ENCODE data around the gene VPS16. TPM values are rescaled to one million over a fixed set of nuclear protein-coding genes. Genes with fewer than 3 reads are reported as not detected.

The VPS16 gene
- total and polyA plus RNA-seq, 4 donors: 14.5 to 24.3 (median 16.1) TPM

DNA sequence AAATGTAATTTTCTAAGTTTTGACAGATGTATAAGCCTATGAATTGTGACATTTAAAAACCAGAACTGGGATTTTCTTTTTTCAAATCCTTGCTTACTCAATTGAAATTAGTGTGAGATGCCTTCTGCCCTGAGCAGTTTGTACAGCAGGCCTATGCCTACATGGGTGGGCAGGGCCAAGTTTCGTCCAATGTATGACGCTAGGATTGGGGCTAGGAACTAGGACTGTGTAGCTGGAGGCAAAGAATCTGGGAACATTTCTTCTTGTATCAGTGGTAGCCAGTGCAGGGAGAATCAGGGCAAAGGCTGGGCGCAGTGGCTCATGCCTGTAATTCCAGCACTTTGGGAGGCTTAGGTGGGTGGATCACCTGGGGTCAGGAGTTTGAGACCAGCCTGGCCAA lies 28.8 kb downstream of the VPS16 start:
- Histone ChIP-seq H3K36me3 (ENCODE audit: control insufficient read depth in 4 of 4, insufficient read depth in 3 of 4, low read depth in 1 of 4, low read length in 3 of 4) (peaks cover 2 to 19% (median 6%) of the 10 kb centered on the region in 4 donors), H3K27me3 (ENCODE audit: control insufficient read depth in 4 of 4, insufficient read depth in 4 of 4, low read length in 3 of 4) (no peaks in the 10 kb centered on the region), H3K9me3 (ENCODE audit: control insufficient read depth in 4 of 4, low read length in 3 of 4) (no peaks in the 10 kb centered on the region), H3K4me3 (ENCODE audit: low read depth in 1 of 3, low read length in 3 of 3) (no peak overlapping the region), H3K9ac (ENCODE audit: low read depth in 1 of 2, low read length in 2 of 2) (no peak overlapping the region), H3K27ac (ENCODE audit: low read depth in 1 of 2, low read length in 2 of 2) (no peak overlapping the region), H3K4me1 (ENCODE audit: control insufficient read depth in 4 of 4, insufficient read depth in 4 of 4, low read length in 3 of 4) (peaks cover 3 to 19% (median 14%) of the 10 kb centered on the region in 4 donors)
- no peak for DNase-seq (ENCODE audit: low spot score)
- 95% methylated on average over 3 of the region's 3 CpGs for WGBS
- TF ChIP-seq, protein P1, sequence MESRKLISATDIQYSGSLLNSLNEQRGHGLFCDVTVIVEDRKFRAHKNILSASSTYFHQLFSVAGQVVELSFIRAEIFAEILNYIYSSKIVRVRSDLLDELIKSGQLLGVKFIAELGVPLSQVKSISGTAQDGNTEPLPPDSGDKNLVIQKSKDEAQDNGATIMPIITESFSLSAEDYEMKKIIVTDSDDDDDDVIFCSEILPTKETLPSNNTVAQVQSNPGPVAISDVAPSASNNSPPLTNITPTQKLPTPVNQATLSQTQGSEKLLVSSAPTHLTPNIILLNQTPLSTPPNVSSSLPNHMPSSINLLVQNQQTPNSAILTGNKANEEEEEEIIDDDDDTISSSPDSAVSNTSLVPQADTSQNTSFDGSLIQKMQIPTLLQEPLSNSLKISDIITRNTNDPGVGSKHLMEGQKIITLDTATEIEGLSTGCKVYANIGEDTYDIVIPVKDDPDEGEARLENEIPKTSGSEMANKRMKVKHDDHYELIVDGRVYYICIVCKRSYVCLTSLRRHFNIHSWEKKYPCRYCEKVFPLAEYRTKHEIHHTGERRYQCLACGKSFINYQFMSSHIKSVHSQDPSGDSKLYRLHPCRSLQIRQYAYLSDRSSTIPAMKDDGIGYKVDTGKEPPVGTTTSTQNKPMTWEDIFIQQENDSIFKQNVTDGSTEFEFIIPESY (IDR thresholded peaks at IDR 0.05): no peak
- TF ChIP-seq, protein P2, sequence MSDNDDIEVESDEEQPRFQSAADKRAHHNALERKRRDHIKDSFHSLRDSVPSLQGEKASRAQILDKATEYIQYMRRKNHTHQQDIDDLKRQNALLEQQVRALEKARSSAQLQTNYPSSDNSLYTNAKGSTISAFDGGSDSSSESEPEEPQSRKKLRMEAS (IDR thresholded peaks at IDR 0.05): no peak
- no peak for TF ChIP-seq SP1 (IDR thresholded peaks at IDR 0.05)
- no peak for TF ChIP-seq HNF4G (IDR thresholded peaks at IDR 0.05)
- no peak for TF ChIP-seq TAF1 (conservative IDR thresholded peaks at IDR 0.05)
- no peak for TF ChIP-seq RAD21 (IDR thresholded peaks at IDR 0.05)
- TF ChIP-seq, protein P3, sequence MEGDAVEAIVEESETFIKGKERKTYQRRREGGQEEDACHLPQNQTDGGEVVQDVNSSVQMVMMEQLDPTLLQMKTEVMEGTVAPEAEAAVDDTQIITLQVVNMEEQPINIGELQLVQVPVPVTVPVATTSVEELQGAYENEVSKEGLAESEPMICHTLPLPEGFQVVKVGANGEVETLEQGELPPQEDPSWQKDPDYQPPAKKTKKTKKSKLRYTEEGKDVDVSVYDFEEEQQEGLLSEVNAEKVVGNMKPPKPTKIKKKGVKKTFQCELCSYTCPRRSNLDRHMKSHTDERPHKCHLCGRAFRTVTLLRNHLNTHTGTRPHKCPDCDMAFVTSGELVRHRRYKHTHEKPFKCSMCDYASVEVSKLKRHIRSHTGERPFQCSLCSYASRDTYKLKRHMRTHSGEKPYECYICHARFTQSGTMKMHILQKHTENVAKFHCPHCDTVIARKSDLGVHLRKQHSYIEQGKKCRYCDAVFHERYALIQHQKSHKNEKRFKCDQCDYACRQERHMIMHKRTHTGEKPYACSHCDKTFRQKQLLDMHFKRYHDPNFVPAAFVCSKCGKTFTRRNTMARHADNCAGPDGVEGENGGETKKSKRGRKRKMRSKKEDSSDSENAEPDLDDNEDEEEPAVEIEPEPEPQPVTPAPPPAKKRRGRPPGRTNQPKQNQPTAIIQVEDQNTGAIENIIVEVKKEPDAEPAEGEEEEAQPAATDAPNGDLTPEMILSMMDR (IDR thresholded peaks at IDR 0.05; ENCODE audit: low read depth, low read length, missing input control): no peak
- TF ChIP-seq FOXA2 (IDR thresholded peaks at IDR 0.05): no peak
- TF ChIP-seq, protein P4, sequence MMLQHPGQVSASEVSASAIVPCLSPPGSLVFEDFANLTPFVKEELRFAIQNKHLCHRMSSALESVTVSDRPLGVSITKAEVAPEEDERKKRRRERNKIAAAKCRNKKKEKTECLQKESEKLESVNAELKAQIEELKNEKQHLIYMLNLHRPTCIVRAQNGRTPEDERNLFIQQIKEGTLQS (IDR thresholded peaks at IDR 0.05): no peak
- no peak for TF ChIP-seq YY1 (IDR thresholded peaks at IDR 0.05)
- no peak for TF ChIP-seq RXRA (IDR thresholded peaks at IDR 0.05)
- no peak for TF ChIP-seq NR2F2 (IDR thresholded peaks at IDR 0.05)
- TF ChIP-seq GABPA (IDR thresholded peaks at IDR 0.05 in 1 of 2, conservative IDR thresholded peaks at IDR 0.05 in 1 of 2): no peak
- TF ChIP-seq, protein P5, sequence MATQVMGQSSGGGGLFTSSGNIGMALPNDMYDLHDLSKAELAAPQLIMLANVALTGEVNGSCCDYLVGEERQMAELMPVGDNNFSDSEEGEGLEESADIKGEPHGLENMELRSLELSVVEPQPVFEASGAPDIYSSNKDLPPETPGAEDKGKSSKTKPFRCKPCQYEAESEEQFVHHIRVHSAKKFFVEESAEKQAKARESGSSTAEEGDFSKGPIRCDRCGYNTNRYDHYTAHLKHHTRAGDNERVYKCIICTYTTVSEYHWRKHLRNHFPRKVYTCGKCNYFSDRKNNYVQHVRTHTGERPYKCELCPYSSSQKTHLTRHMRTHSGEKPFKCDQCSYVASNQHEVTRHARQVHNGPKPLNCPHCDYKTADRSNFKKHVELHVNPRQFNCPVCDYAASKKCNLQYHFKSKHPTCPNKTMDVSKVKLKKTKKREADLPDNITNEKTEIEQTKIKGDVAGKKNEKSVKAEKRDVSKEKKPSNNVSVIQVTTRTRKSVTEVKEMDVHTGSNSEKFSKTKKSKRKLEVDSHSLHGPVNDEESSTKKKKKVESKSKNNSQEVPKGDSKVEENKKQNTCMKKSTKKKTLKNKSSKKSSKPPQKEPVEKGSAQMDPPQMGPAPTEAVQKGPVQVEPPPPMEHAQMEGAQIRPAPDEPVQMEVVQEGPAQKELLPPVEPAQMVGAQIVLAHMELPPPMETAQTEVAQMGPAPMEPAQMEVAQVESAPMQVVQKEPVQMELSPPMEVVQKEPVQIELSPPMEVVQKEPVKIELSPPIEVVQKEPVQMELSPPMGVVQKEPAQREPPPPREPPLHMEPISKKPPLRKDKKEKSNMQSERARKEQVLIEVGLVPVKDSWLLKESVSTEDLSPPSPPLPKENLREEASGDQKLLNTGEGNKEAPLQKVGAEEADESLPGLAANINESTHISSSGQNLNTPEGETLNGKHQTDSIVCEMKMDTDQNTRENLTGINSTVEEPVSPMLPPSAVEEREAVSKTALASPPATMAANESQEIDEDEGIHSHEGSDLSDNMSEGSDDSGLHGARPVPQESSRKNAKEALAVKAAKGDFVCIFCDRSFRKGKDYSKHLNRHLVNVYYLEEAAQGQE (IDR thresholded peaks at IDR 0.05): no peak

DNA sequence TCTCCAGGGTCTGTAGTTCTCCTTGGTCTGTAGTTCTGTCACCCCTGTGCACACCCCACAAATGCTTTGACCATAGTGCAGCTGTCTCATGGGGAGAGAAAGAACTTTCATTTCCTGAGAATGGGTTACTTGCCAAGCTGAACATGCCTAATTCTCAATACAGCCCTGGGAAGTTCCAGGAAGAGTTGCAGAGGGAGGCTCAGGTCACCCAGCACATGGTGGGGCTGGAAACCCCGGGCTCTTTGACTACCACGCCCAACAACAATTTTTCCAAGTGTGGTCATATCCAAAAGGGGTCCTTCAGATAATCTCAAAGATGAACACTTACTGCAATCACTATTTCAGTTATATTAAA lies 30.5 kb downstream of the VPS16 start:
- TF ChIP-seq FOXA2 (IDR thresholded peaks at IDR 0.05): no peak
- TF ChIP-seq YY1 (IDR thresholded peaks at IDR 0.05): no peak
- TF ChIP-seq RAD21 (IDR thresholded peaks at IDR 0.05): no peak
- TF ChIP-seq, protein P3 (IDR thresholded peaks at IDR 0.05; ENCODE audit: low read depth, low read length, missing input control): no peak
- TF ChIP-seq HNF4G (IDR thresholded peaks at IDR 0.05): no peak
- no peak for TF ChIP-seq EGR1 (IDR thresholded peaks at IDR 0.05; ENCODE audit: low read depth in 2 of 2)
- TF ChIP-seq, protein P5 (IDR thresholded peaks at IDR 0.05): no peak
- no peak for TF ChIP-seq HNF4A (conservative IDR thresholded peaks at IDR 0.05)
- TF ChIP-seq, protein P2 (IDR thresholded peaks at IDR 0.05): no peak
- H3K9ac ChIP-seq (ENCODE audit: low read depth in 1 of 2, low read length in 2 of 2): no peak overlapping the region
- H3K9me3 ChIP-seq (ENCODE audit: control insufficient read depth in 4 of 4, low read length in 3 of 4): no peaks in the 10 kb centered on the region
- H3K4me1 ChIP-seq (ENCODE audit: control insufficient read depth in 4 of 4, insufficient read depth in 4 of 4, low read length in 3 of 4): peaks cover 4 to 28% (median 21%) of the 10 kb centered on the region in 4 donors
- H3K4me3 ChIP-seq (ENCODE audit: low read depth in 1 of 3, low read length in 3 of 3): no peak overlapping the region
- DNase-seq (ENCODE audit: low spot score): no peak
- WGBS: 60% methylated on average over 2 of the region's 2 CpGs
- H3K36me3 ChIP-seq (ENCODE audit: control insufficient read depth in 4 of 4, insufficient read depth in 3 of 4, low read depth in 1 of 4, low read length in 3 of 4): peaks cover 0 to 4% (median 1%) of the 10 kb centered on the region in 4 donors
- H3K27me3 ChIP-seq (ENCODE audit: control insufficient read depth in 4 of 4, insufficient read depth in 4 of 4, low read length in 3 of 4): no peaks in the 10 kb centered on the region
- H3K27ac ChIP-seq (ENCODE audit: low read depth in 1 of 2, low read length in 2 of 2): no peak overlapping the region
